Subcutaneous adipose tissue (tissue), 4 donors: ENCODE data around the gene GOLGA6C. TPM values are rescaled to one million over a fixed set of nuclear protein-coding genes. Genes with fewer than 3 reads are reported as not detected.

ENCODE experiments used
- CTCF ChIP-seq: fragments of 450-650 bp; IDR thresholded peaks from one replicate; pipeline ENCODE4 v1.5.1; 2016; ENCODE audit warnings: low read depth, mild to moderate bottlenecking, control low read depth, antibody characterized with exemption, moderate library complexity
- small RNA-seq: library from RNA; depleted of rRNA; stranded (forward); fragments of <200 nt; gene quantifications from one replicate; pipeline ENCODE3, GENCODE V24; 2016
- total RNA-seq, 4 donors: library from RNA; depleted of rRNA; stranded (reverse); fragments of >200 nt; gene quantifications; one replicate each; pipeline ENCODE4 v1.1.0, GENCODE V29; 2016

The GOLGA6C gene
- total RNA-seq, 4 donors from 2014 or later = 0.44 TPM; not detected in 3

- TF ChIP-seq CTCF = no peak
Observed at GRCh38 chr15:75307778-75308390, 49.8 kb downstream of the GOLGA6C start.

- TF ChIP-seq CTCF = no peak
Observed at GRCh38 chr15:75309711-75310110, 51.6 kb downstream of the GOLGA6C start.

DNA sequence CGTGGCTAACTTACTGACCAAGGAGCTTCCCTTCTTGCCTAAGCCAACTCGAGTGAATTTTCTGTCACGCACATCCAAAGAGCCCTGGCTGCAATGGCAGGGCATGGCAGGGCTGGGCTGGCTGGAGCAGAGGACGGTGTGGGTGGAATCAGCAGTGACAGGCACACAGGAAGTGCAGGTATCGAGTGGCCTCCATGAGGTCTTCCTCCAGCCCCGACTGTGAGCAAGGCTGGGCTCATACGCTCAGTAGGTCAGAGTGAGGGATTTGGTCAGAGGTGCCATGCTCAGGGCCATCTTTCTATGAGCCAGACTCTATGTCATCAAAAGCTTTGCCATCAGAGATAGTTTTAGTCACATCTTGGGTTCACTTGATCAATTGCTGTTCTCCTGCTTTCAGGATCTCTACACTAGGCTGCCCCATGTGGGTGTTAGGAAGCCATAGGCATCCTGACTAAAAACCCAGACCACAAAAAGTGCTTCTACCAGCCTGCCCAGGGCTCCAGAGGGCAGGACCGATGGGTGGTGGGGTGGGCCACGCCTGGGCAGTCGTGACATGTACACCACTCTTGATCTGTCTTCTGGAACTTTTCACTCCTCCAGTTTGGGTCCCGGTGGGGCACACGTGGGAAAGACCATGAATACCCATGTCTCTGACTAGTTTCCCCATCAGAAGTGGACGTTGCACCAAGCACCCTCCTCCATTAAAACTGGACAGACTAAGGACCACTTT, 55.1 kb downstream of the GOLGA6C start:
- no peak for TF ChIP-seq CTCF

DNA sequence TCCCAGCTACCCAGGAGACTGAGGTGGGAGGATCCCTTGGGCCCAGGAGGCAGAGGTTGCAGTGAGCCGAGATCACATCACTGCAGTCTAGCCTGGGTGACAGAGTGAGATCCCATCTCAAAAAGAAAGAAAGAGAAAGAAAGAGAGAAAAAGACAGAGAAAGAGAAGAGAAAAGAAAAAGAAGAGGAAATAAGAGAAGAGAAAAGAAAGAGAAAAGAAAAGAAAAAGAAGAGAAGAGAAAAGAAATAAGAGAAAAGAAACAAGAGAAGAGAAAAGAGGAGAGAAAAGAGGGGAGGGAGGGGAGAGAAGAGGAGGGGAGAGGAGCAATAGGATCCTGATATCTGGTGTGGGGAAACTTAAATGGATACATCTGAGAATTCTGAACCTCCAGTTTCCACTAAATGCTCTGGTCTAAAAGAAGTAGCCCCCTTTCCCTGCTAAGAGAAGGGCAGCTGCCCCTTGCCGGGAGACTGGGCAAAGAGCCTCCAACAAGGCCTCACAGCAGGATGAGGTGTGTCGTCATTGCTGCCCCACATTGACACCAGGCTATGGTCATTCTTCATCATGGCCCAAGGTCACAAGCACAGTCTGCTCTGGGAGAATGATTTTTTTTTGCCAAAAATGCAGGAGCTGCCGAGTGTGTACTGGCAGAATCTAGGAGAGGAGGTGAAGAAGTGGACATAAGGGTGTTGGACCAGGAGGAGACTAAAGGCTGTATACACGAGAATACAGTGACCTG, 56.6 kb downstream of the GOLGA6C start:
- TF ChIP-seq CTCF = no peak

Small RNA genes lying within 50 kb of the gene (small RNA-seq; reads per million reads assigned to genes)
- not detected for gene AC068338.1
- gene RN7SL327P = not detected
- not detected for gene RN7SL489P

Other genes with a start within 250 kb of the GOLGA6C start
- gene PPCDC, start 234.7 kb upstream of the GOLGA6C start, total RNA-seq = 10 to 100 TPM; 10.5 to 20.2 (median 14.5) TPM
- gene C15orf39, start 56.5 kb upstream of the GOLGA6C start, total RNA-seq = 10 to 100 TPM in 1 of 4 donors, 1 to 10 TPM in 3; 7.5 to 21.3 (median 9.5) TPM
- under 1 TPM in 1 of 4 donors, not detected in 3; 0.34 TPM for gene GOLGA6D, start 24.5 kb downstream of the GOLGA6C start, total RNA-seq
- gene COMMD4, start 77.7 kb downstream of the GOLGA6C start, total RNA-seq = 10 to 100 TPM; 26.9 to 48.9 (median 44.0) TPM
- 10 to 100 TPM; 21.4 to 53.5 (median 26.3) TPM for gene NEIL1, start 88.7 kb downstream of the GOLGA6C start, total RNA-seq
- gene MAN2C1, start 110.3 kb downstream of the GOLGA6C start, total RNA-seq = 100 to 1,000 TPM in 3 of 4 donors, 10 to 100 TPM in 1; 89.0 to 360 (median 156) TPM
- gene SIN3A, start 193.4 kb downstream of the GOLGA6C start, total RNA-seq = 10 to 100 TPM; 29.5 to 48.6 (median 33.0) TPM